Activated CD8-positive, alpha-beta T cell treated with anti-CD3 and anti-CD28 coated beads for 36 hours (primary cell): ENCODE results near the gene ZNF22. TPM values are rescaled to one million over a fixed set of nuclear protein-coding genes. Genes with fewer than 3 reads are reported as not detected.

Experiments
- ATAC-seq: fragments of 200-7000 bp; cut with Tn5 transposase; one replicate; pipeline ENCODE4 v1.10.0; 2021; ENCODE audit warnings: mild to moderate bottlenecking, moderate library complexity
- CTCF ChIA-PET: fragments of 350-600 bp; sonication (Branson Sonifier 250); formaldehyde crosslinking; loops from one replicate; lab custom pipeline; 2021; ENCODE audit warnings: antibody characterized with exemption; lab: Charles Lee
- POLR2A ChIA-PET: fragments of 350-600 bp; sonication (Branson Sonifier 250); formaldehyde crosslinking; loops from one replicate; lab custom pipeline; 2021; ENCODE audit warnings: antibody characterized with exemption; lab: Charles Lee
- DNase-seq: peaks from one replicate; pipeline ENCODE4 v3.0.0-alpha.2; 2020
- H3K27ac Mint-ChIP-seq: one replicate; pipeline ENCODE4 v1.8.0; 2021; ENCODE audit warnings: mild to moderate bottlenecking, mixed read lengths
- H3K27me3 Mint-ChIP-seq: one replicate; pipeline ENCODE4 v1.8.0; 2021; ENCODE audit warnings: mixed read lengths
- H3K36me3 Mint-ChIP-seq: one replicate; pipeline ENCODE4 v1.8.0; 2021; ENCODE audit warnings: low read depth, mixed read lengths
- H3K4me1 Mint-ChIP-seq: one replicate; pipeline ENCODE4 v1.8.0; 2021; ENCODE audit warnings: low read depth, mixed read lengths
- H3K4me3 Mint-ChIP-seq: one replicate; pipeline ENCODE4 v1.8.0; 2021; ENCODE audit warnings: mild to moderate bottlenecking, moderate library complexity, mixed read lengths
- H3K9me3 Mint-ChIP-seq: one replicate; pipeline ENCODE4 v1.8.0; 2021; ENCODE audit warnings: mixed read lengths
- intact Hi-C: fragments of 100-400 bp; cut with micrococcal nuclease; formaldehyde crosslinking; loops from one replicate; pipeline ENCODE4 v1.10.0; 2022
- total RNA-seq, 2 experiments: library from RNA; stranded (reverse); gene quantifications; one replicate each; pipeline ENCODE4 v1.2.3, GENCODE V29; 2021
- TF ChIP-seq, protein P1 (sequence below): fragments of 200-600 bp; IDR thresholded peaks from one replicate; pipeline ENCODE4 v1.8.0; 2022; ENCODE audit warnings: antibody characterized with exemption, mild to moderate bottlenecking

ZNF22 gene
- total RNA-seq, 2 experiments from 2014 or later: 34.4 to 37.6 TPM

DNA sequence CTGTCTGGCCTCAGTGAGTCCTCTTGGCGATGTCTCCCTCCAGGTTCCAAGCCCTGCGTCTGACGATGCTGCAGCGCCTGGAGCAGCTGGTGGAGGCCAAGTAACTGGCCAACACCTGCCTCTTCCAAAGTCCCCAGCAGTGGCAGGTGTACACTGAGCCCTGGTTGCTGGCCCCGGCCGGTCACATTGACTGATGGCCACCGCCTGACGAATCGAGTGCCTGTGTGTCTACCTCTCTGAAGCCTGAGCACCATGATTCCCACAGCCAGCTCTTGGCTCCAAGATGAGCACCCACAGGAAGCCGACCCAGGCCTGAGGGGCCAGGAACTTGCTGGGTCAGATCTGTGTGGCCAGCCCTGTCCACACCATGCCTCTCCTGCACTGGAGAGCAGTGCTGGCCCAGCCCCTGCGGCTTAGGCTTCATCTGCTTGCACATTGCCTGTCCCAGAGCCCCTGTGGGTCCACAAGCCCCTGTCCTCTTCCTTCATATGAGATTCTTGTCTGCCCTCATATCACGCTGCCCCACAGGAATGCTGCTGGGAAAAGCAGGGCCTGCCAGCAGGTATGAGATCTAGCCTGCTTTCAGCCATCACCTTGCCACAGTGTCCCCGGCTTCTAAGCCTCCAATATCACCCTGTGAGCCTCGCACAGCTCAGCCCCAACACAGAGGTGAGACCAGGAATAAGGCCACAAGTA, 7.3 kb upstream of the ZNF22 start:
- Mint-ChIP-seq H3K4me1 (peaks cover 20% of the 10 kb centered on the region), H3K36me3 (no peaks in the 10 kb centered on the region), H3K4me3 (no peak overlapping the region), H3K27ac (no peak overlapping the region), H3K9me3 (no peaks in the 10 kb centered on the region), H3K27me3 (peaks cover 3% of the 10 kb centered on the region)
- TF ChIP-seq, protein P1, sequence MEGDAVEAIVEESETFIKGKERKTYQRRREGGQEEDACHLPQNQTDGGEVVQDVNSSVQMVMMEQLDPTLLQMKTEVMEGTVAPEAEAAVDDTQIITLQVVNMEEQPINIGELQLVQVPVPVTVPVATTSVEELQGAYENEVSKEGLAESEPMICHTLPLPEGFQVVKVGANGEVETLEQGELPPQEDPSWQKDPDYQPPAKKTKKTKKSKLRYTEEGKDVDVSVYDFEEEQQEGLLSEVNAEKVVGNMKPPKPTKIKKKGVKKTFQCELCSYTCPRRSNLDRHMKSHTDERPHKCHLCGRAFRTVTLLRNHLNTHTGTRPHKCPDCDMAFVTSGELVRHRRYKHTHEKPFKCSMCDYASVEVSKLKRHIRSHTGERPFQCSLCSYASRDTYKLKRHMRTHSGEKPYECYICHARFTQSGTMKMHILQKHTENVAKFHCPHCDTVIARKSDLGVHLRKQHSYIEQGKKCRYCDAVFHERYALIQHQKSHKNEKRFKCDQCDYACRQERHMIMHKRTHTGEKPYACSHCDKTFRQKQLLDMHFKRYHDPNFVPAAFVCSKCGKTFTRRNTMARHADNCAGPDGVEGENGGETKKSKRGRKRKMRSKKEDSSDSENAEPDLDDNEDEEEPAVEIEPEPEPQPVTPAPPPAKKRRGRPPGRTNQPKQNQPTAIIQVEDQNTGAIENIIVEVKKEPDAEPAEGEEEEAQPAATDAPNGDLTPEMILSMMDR: no peak
- ChIA-PET CTCF (no interaction called here), POLR2A (interaction anchor here (1.4 to 1.7 kb wide), 2 partner anchors 10 to 13 kb away, joined by 4 read pairs; no protein-coding TSS in a partner anchor)
- ATAC-seq (no peak), DNase-seq (no peak)
- intact Hi-C loops: no loop called here

DNA sequence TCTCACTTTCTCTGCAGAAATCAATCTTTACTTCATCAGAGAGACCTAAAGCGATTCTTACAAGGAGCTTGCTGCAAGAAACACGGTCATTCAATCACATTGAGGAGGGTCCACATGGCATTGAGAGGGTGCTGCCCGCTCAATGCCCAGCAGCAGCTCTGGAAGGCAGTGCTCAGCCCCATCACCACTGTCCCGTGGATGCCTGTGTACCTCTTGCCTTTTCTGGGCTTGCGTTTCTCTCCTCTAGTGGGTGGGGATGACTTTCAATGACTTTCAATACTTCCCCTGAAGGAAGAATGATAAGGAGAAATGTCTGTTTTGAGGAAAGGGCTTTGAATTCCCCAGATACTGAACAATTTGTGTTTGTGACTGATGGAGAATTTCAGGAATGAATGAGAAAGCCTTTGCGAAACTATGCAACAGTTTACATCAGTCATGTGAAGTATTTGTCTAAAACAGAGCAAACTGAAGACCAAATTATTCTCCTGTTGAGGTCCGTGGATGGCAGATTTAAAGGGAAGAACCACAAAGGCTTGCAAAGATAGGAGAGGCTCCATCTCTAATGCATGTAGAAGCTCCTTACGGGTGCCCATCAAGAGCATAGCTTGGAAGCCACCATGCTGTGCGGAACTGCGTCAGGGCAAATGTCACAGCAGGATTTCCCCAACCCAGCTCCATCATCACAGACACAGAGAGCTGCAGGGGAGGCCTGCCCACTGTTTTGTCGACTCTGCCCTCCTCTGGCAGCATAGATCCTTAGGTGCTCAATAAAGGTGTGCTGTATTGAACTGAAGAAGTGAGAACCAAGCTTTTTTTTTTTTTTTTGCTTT, 6.6 kb upstream of the ZNF22 start:
- TF ChIP-seq, protein P1: no peak
- Mint-ChIP-seq H3K27me3 (no peaks in the 10 kb centered on the region), H3K36me3 (no peaks in the 10 kb centered on the region), H3K4me3 (no peak overlapping the region), H3K27ac (no peak overlapping the region), H3K9me3 (no peaks in the 10 kb centered on the region), H3K4me1 (peaks cover 20% of the 10 kb centered on the region)
- ATAC-seq (no peak), DNase-seq (no peak)
- intact Hi-C loops: no loop called here
- POLR2A ChIA-PET: no interaction called here
- CTCF ChIA-PET: interaction anchor here (1.6 to 2.3 kb wide), 3 partner anchors 8 to 241 kb away, joined by 5 to 11 read pairs (median 5); no protein-coding TSS in a partner anchor

DNA sequence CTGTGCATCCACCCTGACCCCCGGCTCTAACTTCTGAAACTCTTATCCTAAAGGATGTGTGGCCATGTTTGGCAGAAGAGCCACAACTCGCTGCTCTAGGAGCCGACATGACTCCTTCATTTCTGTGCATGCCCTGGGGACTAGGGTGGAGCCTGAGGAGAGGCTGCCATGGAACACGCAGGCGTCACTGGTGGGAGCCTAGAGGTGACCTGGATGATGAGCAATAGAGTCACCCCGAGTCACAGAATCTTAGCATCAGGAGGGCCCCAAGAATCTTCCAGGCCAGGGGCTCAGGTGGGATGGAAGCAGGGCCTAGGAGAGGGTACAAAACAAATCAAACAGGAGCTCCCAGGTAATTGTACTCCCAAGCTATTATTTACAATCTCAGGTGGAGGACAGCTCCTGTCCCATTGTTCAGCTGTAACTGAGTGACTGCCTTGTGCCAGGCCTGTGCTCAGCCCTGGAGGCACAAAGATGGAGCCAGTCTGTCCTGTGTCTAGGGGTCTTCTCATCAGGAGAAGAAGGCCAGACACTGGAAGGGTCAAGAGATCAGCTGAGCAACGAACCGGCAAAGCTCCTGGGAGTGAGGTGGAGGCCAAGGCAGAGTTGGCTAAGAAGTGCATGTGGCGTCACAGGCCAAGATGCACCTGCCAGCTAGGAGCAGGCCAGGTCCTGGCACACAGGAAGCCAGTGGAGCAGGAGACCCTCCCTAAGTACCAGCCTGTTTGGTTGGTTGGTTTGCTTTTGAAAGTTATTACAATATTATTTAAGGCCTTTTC, 5.8 kb upstream of the ZNF22 start:
- DNase-seq (no peak), ATAC-seq (no peak)
- TF ChIP-seq, protein P1: no peak
- Mint-ChIP-seq H3K36me3 (no peaks in the 10 kb centered on the region), H3K9me3 (peaks cover 3% of the 10 kb centered on the region), H3K4me3 (no peak overlapping the region), H3K4me1 (peaks cover 25% of the 10 kb centered on the region), H3K27ac (no peak overlapping the region), H3K27me3 (no peaks in the 10 kb centered on the region)
- ChIA-PET CTCF (interaction anchor here (1.0 to 2.3 kb wide), 5 partner anchors 9 to 240 kb away, joined by 3 to 11 read pairs (median 5); no protein-coding TSS in a partner anchor), POLR2A (no interaction called here)
- intact Hi-C loops: no loop called here

DNA sequence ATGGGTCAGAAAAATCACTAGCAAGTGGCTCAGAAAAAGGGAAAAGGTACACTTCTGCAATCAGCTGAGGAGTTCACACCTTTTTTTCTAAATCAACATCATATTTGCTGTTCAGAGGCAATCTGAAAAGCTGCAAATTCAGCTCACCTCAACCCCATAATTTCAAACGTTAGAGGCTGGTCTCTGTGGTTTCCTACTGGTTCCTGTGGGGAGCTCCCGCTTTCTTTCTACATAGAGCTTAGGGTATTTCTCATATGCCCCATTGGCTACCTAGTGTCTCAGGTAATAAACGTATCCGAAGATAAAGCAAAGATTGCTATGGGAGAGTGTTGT, 5.2 kb upstream of the ZNF22 start:
- Mint-ChIP-seq H3K4me3 (no peak overlapping the region), H3K27ac (no peak overlapping the region), H3K4me1 (peaks cover 31% of the 10 kb centered on the region), H3K36me3 (peaks cover 1% of the 10 kb centered on the region), H3K27me3 (no peaks in the 10 kb centered on the region), H3K9me3 (peaks cover 3% of the 10 kb centered on the region)
- DNase-seq (no peak), ATAC-seq (no peak)
- intact Hi-C loops: no loop called here
- TF ChIP-seq, protein P1: no peak
- ChIA-PET POLR2A (no interaction called here), CTCF (interaction anchor here (1.0 to 2.3 kb wide), 5 partner anchors 10 to 240 kb away, joined by 3 to 11 read pairs (median 5); no protein-coding TSS in a partner anchor)
